ENCODE measurements around the gene GPM6B. TPM values are rescaled to one million over a fixed set of nuclear protein-coding genes. Genes with fewer than 3 reads are reported as not detected.

The GPM6B gene
- total and polyA plus RNA-seq, 2 experiments from 2014 or later, result 82.6 to 95.4 TPM

DNA sequence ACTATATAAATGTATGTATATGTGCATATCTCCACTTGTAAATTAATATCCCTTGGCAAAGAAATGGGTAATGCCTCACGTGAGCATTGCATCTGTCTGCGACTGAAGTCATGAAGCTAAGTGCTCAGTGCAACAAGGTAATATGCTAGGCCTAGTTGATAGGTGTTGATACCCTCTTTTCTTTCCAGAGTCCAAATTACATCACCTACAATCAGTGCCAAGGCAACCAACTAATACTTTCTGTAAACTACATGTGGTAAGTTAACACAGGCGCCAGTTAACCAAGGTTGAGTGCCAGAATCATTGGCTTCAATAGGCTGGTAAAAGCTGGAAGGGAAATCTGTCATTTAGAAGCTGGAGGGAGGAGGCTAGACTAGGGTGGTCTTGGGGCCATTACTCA lies 41.1 kb downstream of the GPM6B start:
- Histone ChIP-seq H3F3A (replicated peaks; ENCODE audit: low read depth) (no peaks in the 10 kb centered on the region), H3K4me3 (no peak overlapping the region), H2AFZ (no peak overlapping the region), H3K4me1 (ENCODE audit: insufficient read depth) (no peaks in the 10 kb centered on the region), H3K79me2 (replicated peaks; ENCODE audit: insufficient read depth) (no peaks in the 10 kb centered on the region), H3K9me2 (ENCODE audit: insufficient read depth) (no peaks in the 10 kb centered on the region), H3K27me3 (ENCODE audit: insufficient read depth) (no peaks in the 10 kb centered on the region), H3K36me3 (ENCODE audit: insufficient read depth) (0 out of 2 replicates have a peak, but pooled peaks cover 5% of the 10 kb centered on the region), H4K20me1 (replicated peaks; ENCODE audit: insufficient read depth) (no peaks in the 10 kb centered on the region), H3K27ac (ENCODE audit: low read depth) (no peak overlapping the region), H3K4me2 (no peak overlapping the region)
- ATAC-seq (no peak), DNase-seq (ENCODE audit: low spot score) (no peak)
- Mint-ChIP-seq H3K4me1 (peaks cover 7% of the 10 kb centered on the region; the same call in 2 of the 3 replicates), H3K36me3 (ENCODE audit: low read depth) (peaks cover 44% of the 10 kb centered on the region), H3K9me3 (no peaks in the 10 kb centered on the region; the same call in 2 of the 3 replicates), H3K4me3 (no peak overlapping the region), H3K27me3 (ENCODE audit: insufficient read depth, low read depth, poor library complexity) (no peaks in the 10 kb centered on the region), H3K27ac (no peak overlapping the region)
- TF ChIP-seq, protein P1, sequence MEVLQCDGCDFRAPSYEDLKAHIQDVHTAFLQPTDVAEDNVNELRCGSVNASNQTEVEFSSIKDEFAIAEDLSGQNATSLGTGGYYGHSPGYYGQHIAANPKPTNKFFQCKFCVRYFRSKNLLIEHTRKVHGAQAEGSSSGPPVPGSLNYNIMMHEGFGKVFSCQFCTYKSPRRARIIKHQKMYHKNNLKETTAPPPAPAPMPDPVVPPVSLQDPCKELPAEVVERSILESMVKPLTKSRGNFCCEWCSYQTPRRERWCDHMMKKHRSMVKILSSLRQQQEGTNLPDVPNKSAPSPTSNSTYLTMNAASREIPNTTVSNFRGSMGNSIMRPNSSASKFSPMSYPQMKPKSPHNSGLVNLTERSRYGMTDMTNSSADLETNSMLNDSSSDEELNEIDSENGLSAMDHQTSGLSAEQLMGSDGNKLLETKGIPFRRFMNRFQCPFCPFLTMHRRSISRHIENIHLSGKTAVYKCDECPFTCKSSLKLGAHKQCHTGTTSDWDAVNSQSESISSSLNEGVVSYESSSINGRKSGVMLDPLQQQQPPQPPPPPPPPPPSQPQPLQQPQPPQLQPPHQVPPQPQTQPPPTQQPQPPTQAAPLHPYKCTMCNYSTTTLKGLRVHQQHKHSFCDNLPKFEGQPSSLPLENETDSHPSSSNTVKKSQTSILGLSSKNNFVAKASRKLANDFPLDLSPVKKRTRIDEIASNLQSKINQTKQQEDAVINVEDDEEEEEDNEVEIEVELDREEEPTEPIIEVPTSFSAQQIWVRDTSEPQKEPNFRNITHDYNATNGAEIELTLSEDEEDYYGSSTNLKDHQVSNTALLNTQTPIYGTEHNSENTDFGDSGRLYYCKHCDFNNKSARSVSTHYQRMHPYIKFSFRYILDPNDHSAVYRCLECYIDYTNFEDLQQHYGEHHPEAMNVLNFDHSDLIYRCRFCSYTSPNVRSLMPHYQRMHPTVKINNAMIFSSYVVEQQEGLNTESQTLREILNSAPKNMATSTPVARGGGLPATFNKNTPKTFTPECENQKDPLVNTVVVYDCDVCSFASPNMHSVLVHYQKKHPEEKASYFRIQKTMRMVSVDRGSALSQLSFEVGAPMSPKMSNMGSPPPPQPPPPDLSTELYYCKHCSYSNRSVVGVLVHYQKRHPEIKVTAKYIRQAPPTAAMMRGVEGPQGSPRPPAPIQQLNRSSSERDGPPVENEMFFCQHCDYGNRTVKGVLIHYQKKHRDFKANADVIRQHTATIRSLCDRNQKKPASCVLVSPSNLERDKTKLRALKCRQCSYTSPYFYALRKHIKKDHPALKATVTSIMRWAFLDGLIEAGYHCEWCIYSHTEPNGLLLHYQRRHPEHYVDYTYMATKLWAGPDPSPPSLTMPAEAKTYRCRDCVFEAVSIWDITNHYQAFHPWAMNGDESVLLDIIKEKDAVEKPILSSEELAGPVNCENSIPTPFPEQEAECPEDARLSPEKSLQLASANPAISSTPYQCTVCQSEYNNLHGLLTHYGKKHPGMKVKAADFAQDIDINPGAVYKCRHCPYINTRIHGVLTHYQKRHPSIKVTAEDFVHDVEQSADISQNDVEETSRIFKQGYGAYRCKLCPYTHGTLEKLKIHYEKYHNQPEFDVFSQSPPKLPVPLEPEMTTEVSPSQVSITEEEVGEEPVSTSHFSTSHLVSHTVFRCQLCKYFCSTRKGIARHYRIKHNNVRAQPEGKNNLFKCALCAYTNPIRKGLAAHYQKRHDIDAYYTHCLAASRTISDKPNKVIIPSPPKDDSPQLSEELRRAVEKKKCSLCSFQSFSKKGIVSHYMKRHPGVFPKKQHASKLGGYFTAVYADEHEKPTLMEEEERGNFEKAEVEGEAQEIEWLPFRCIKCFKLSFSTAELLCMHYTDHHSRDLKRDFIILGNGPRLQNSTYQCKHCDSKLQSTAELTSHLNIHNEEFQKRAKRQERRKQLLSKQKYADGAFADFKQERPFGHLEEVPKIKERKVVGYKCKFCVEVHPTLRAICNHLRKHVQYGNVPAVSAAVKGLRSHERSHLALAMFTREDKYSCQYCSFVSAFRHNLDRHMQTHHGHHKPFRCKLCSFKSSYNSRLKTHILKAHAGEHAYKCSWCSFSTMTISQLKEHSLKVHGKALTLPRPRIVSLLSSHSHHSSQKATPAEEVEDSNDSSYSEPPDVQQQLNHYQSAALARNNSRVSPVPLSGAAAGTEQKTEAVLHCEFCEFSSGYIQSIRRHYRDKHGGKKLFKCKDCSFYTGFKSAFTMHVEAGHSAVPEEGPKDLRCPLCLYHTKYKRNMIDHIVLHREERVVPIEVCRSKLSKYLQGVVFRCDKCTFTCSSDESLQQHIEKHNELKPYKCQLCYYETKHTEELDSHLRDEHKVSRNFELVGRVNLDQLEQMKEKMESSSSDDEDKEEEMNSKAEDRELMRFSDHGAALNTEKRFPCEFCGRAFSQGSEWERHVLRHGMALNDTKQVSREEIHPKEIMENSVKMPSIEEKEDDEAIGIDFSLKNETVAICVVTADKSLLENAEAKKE (CRISPR knock-in tag; IDR thresholded peaks at IDR 0.05), result no peak
- TF ChIP-seq EZH2 (IDR thresholded peaks at IDR 0.05; ENCODE audit: low read depth, unreplicated experiment), result no peak
- TF ChIP-seq ZNF114 (CRISPR knock-in tag; IDR thresholded peaks at IDR 0.05), result no peak
- TF ChIP-seq, protein P2, sequence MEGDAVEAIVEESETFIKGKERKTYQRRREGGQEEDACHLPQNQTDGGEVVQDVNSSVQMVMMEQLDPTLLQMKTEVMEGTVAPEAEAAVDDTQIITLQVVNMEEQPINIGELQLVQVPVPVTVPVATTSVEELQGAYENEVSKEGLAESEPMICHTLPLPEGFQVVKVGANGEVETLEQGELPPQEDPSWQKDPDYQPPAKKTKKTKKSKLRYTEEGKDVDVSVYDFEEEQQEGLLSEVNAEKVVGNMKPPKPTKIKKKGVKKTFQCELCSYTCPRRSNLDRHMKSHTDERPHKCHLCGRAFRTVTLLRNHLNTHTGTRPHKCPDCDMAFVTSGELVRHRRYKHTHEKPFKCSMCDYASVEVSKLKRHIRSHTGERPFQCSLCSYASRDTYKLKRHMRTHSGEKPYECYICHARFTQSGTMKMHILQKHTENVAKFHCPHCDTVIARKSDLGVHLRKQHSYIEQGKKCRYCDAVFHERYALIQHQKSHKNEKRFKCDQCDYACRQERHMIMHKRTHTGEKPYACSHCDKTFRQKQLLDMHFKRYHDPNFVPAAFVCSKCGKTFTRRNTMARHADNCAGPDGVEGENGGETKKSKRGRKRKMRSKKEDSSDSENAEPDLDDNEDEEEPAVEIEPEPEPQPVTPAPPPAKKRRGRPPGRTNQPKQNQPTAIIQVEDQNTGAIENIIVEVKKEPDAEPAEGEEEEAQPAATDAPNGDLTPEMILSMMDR (conservative IDR thresholded peaks at IDR 0.05; ENCODE audit: low read depth in 2 of 2), result no peak
- TF ChIP-seq STAT1 (IDR thresholded peaks at IDR 0.05; ENCODE audit: unreplicated experiment), result no peak
- no peak for TF ChIP-seq ZNF331 (CRISPR knock-in tag; IDR thresholded peaks at IDR 0.05; ENCODE audit: low read depth)
- TF ChIP-seq, protein P3, sequence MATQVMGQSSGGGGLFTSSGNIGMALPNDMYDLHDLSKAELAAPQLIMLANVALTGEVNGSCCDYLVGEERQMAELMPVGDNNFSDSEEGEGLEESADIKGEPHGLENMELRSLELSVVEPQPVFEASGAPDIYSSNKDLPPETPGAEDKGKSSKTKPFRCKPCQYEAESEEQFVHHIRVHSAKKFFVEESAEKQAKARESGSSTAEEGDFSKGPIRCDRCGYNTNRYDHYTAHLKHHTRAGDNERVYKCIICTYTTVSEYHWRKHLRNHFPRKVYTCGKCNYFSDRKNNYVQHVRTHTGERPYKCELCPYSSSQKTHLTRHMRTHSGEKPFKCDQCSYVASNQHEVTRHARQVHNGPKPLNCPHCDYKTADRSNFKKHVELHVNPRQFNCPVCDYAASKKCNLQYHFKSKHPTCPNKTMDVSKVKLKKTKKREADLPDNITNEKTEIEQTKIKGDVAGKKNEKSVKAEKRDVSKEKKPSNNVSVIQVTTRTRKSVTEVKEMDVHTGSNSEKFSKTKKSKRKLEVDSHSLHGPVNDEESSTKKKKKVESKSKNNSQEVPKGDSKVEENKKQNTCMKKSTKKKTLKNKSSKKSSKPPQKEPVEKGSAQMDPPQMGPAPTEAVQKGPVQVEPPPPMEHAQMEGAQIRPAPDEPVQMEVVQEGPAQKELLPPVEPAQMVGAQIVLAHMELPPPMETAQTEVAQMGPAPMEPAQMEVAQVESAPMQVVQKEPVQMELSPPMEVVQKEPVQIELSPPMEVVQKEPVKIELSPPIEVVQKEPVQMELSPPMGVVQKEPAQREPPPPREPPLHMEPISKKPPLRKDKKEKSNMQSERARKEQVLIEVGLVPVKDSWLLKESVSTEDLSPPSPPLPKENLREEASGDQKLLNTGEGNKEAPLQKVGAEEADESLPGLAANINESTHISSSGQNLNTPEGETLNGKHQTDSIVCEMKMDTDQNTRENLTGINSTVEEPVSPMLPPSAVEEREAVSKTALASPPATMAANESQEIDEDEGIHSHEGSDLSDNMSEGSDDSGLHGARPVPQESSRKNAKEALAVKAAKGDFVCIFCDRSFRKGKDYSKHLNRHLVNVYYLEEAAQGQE (IDR thresholded peaks at IDR 0.05; ENCODE audit: unreplicated experiment), result no peak
- no peak for TF ChIP-seq NANOG (IDR thresholded peaks at IDR 0.05; ENCODE audit: borderline replicate concordance)
- TF ChIP-seq JUNB (IDR thresholded peaks at IDR 0.05; ENCODE audit: unreplicated experiment), result no peak
- TF ChIP-seq CREB1 (CRISPR knock-in tag; IDR thresholded peaks at IDR 0.05; ENCODE audit: low read depth), result no peak
- no peak for TF ChIP-seq POLR2AphosphoS5 (IDR thresholded peaks at IDR 0.05; ENCODE audit: low read depth)
- TF ChIP-seq, protein P4, sequence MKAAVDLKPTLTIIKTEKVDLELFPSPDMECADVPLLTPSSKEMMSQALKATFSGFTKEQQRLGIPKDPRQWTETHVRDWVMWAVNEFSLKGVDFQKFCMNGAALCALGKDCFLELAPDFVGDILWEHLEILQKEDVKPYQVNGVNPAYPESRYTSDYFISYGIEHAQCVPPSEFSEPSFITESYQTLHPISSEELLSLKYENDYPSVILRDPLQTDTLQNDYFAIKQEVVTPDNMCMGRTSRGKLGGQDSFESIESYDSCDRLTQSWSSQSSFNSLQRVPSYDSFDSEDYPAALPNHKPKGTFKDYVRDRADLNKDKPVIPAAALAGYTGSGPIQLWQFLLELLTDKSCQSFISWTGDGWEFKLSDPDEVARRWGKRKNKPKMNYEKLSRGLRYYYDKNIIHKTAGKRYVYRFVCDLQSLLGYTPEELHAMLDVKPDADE (IDR thresholded peaks at IDR 0.05), result no peak
- no peak for TF ChIP-seq EZH2phosphoT487 (IDR thresholded peaks at IDR 0.05; ENCODE audit: unreplicated experiment)

Data from GM23338 (cell line).